Spleen (tissue), 11 donors: ENCODE results near the gene APBB3. TPM values are rescaled to one million over a fixed set of nuclear protein-coding genes. Genes with fewer than 3 reads are reported as not detected.
A peak's percentile ranks its signal among the peaks of the same experiment; 100 is the strongest.

ENCODE experiments used
- DNase-seq: peaks from one replicate; pipeline ENCODE4 v3.0.0-alpha.2; 2020
- H3K27ac ChIP-seq, 8 donors: fragments of 200-600 bp; sonication (generic) in 7 of 8; 1 replicate in 4 of 8; 2 replicates in 4 of 8; pipeline versions ENCODE4 v1.5.0 to v1.8.0; 2016 to 2021; ENCODE audit warnings: inconsistent platforms in 4 of 8, mild to moderate bottlenecking in 4 of 8, moderate library complexity in 1 of 8
- H3K27me3 ChIP-seq, 7 donors: fragments of 200-600 bp; sonication (generic) in 6 of 7; replicated peaks in 1 of 7; 1 replicate in 4 of 7; 2 replicates in 3 of 7; pipeline versions ENCODE4 v1.5.0 to v1.8.0; 2016 to 2021; ENCODE audit warnings: inconsistent platforms in 3 of 7, mild to moderate bottlenecking in 1 of 7
- H3K36me3 ChIP-seq, 6 donors: fragments of 200-600 bp; sonication (generic) in 5 of 6; 1 replicate in 4 of 6; 2 replicates in 2 of 6; pipeline versions ENCODE4 v1.5.0 to v1.8.0; 2016 to 2021; ENCODE audit warnings: inconsistent platforms in 2 of 6
- H3K4me1 ChIP-seq, 6 donors: fragments of 200-600 bp; sonication (generic) in 5 of 6; 1 replicate in 3 of 6; 2 replicates in 3 of 6; pipeline versions ENCODE4 v1.5.0 to v1.8.0; 2016 to 2021; ENCODE audit warnings: inconsistent platforms in 3 of 6
- H3K4me3 ChIP-seq, 8 donors: fragments of 200-600 bp; sonication (generic) in 7 of 8; 1 replicate in 4 of 8; 2 replicates in 4 of 8; pipeline versions ENCODE4 v1.5.0 to v1.8.0; 2016 to 2021; ENCODE audit warnings: inconsistent platforms in 4 of 8, mild to moderate bottlenecking in 4 of 8, moderate library complexity in 2 of 8
- H3K9me3 ChIP-seq, 8 donors: fragments of 200-600 bp; sonication (generic) in 7 of 8; 1 replicate in 4 of 8; 2 replicates in 4 of 8; pipeline versions ENCODE4 v1.5.0 to v1.8.0; 2016 to 2021; ENCODE audit warnings: inconsistent platforms in 4 of 8
- CTCF ChIP-seq, 11 experiments: fragments of 200-600 bp in 7 of 11; fragments of 450-650 bp in 4 of 11; sonication (generic) in 4 of 11; IDR thresholded peaks in 8 of 11; conservative IDR thresholded peaks in 3 of 11; 1 replicate in 7 of 11; 2 replicates in 4 of 11; pipeline versions ENCODE4 v1.4.0 to v1.8.0; 2016 to 2021; ENCODE audit warnings: antibody characterized with exemption in 11 of 11, inconsistent platforms in 4 of 11, mild to moderate bottlenecking in 1 of 11
- POLR2A ChIP-seq, 3 donors: fragments of 450-650 bp; IDR thresholded peaks; one replicate each; pipeline ENCODE4 v1.5.1; 2017; ENCODE audit warnings: antibody characterized with exemption in 3 of 3, mild to moderate bottlenecking in 1 of 3
- POLR2AphosphoS5 ChIP-seq, 3 donors: sonication (generic); formaldehyde crosslinking; IDR thresholded peaks; one replicate each; pipeline ENCODE4 v1.5.1; 2017; ENCODE audit warnings: antibody characterized with exemption in 3 of 3
- WGBS, 5 donors: extraction: QIAGEN DNeasy Blood & Tissue Kit in 3 of 5; methylation state at CpG; one replicate each; pipeline versions ENCODE4 v1.1.5 to v1.1.7; 2013 to 2018; 5-methylcytosine and 5-hydroxymethylcytosine counted together
- intact Hi-C: fragments of 100-400 bp; cut with DNase I; formaldehyde crosslinking; loops from one replicate; pipeline ENCODE4 v1.15.0; 2023; ENCODE audit warnings: low total_unique reads
- polyA plus RNA-seq, 3 donors: library from polyadenylated mRNA; stranded (reverse); fragments of 200-250 nt; gene quantifications; one replicate each; pipeline ENCODE4 v1.2.1, GENCODE V29; 2013
- total RNA-seq, 7 donors: library from RNA; depleted of rRNA in 3 of 7; stranded (reverse); fragments of >200 nt in 3 of 7; fragmentation: NEBNext Ultra II Directional in 4 of 7; extraction: Animal tissue kit (Norgen Biotek cat#: 25700) in 4 of 7; gene quantifications; one replicate each; pipeline versions ENCODE4 v1.1.0 to v1.2.1, GENCODE V29; 2016 to 2021
- donor health status: healthy with polysubstance abuse.
- donor health status: DM: no; HTN: no; CAD: no; lungs with moderate emphysema.
- donor health status: DM: no; HTN: no; CAD: no.
- donor health status: Bipolar disorder and iron deficiency.
- donor health status: healthy.
- donor health status: DM: no; HTN: no; CAD: no.
- donor health status: DM: yes; HTN: yes; CAD: no.

The APBB3 gene
- total and polyA plus RNA-seq, 10 donors = 26.0 to 57.8 (median 41.9) TPM

GRCh38 chr5:140545606-140546005, 18.8 kb downstream of the APBB3 start:
- DNase-seq = no peak
- WGBS, 5 donors = 94 to 99% (median 98%) methylated on average over 10 of the region's 10 CpGs
- H3K4me1 ChIP-seq = peaks cover 16 to 45% (median 42%) of the 10 kb centered on the region in 6 donors
- no peaks in the 10 kb centered on the region for H3K27me3 ChIP-seq
- intact Hi-C loops = no loop called here
- no peak for TF ChIP-seq POLR2A (IDR thresholded peaks at IDR 0.05)
- no peak for TF ChIP-seq CTCF (IDR thresholded peaks at IDR 0.05 in 8 of 11, conservative IDR thresholded peaks at IDR 0.05 in 3 of 11)
- no peak for TF ChIP-seq POLR2AphosphoS5 (IDR thresholded peaks at IDR 0.05)
- no peaks in the 10 kb centered on the region for H3K9me3 ChIP-seq
- peak overlapping the region in 2 of 8 donors; percentile 91 to 98 for H3K27ac ChIP-seq
- no peak overlapping the region for H3K4me3 ChIP-seq
- H3K36me3 ChIP-seq = peaks cover 0 to 71% (median 32%) of the 10 kb centered on the region in 6 donors

- TF ChIP-seq POLR2A (IDR thresholded peaks at IDR 0.05) (no peak), POLR2AphosphoS5 (IDR thresholded peaks at IDR 0.05) (no peak), CTCF (IDR thresholded peaks at IDR 0.05 in 8 of 11, conservative IDR thresholded peaks at IDR 0.05 in 3 of 11) (no peak)
- peaks cover 0 to 71% (median 32%) of the 10 kb centered on the region in 6 donors for H3K36me3 ChIP-seq
- no peaks in the 10 kb centered on the region for H3K9me3 ChIP-seq
- WGBS, 5 donors = 93 to 98% (median 97%) methylated on average over 7 of the region's 7 CpGs
- no peak for DNase-seq
- no peak overlapping the region for H3K27ac ChIP-seq
- intact Hi-C loops = no loop called here
- no peaks in the 10 kb centered on the region for H3K27me3 ChIP-seq
- H3K4me1 ChIP-seq = peaks cover 16 to 40% (median 38%) of the 10 kb centered on the region in 6 donors
- H3K4me3 ChIP-seq = no peak overlapping the region
Observed at GRCh38 chr5:140544986-140545385, 19.4 kb downstream of the APBB3 start.

GRCh38 chr5:140542972-140543371, 21.4 kb downstream of the APBB3 start:
- TF ChIP-seq POLR2AphosphoS5 (IDR thresholded peaks at IDR 0.05) = no peak
- TF ChIP-seq POLR2A (IDR thresholded peaks at IDR 0.05) = no peak
- no peak for TF ChIP-seq CTCF (IDR thresholded peaks at IDR 0.05 in 8 of 11, conservative IDR thresholded peaks at IDR 0.05 in 3 of 11)
- Histone ChIP-seq H3K4me1 (peaks cover 0 to 20% (median 18%) of the 10 kb centered on the region in 6 donors), H3K9me3 (no peaks in the 10 kb centered on the region), H3K27ac (no peak overlapping the region), H3K36me3 (peaks cover 0 to 77% (median 46%) of the 10 kb centered on the region in 6 donors), H3K27me3 (no peaks in the 10 kb centered on the region), H3K4me3 (no peak overlapping the region)
- WGBS, 5 donors = 93 to 98% (median 96%) methylated on average over 5 of the region's 5 CpGs
- intact Hi-C loops = no loop called here
- DNase-seq = no peak

GRCh38 chr5:140540227-140540626, 24.2 kb downstream of the APBB3 start:
- Histone ChIP-seq H3K4me1 (no peaks in the 10 kb centered on the region), H3K36me3 (peaks cover 0 to 100% (median 67%) of the 10 kb centered on the region in 6 donors), H3K27ac (peak overlapping the region in 3 of 8 donors; percentile 13 to 56 (median 51)), H3K9me3 (no peaks in the 10 kb centered on the region), H3K4me3 (no peak overlapping the region), H3K27me3 (no peaks in the 10 kb centered on the region)
- no peak for TF ChIP-seq CTCF (IDR thresholded peaks at IDR 0.05 in 8 of 11, conservative IDR thresholded peaks at IDR 0.05 in 3 of 11)
- no peak for TF ChIP-seq POLR2AphosphoS5 (IDR thresholded peaks at IDR 0.05)
- no peak for TF ChIP-seq POLR2A (IDR thresholded peaks at IDR 0.05)
- WGBS, 5 donors = 93 to 100% (median 94%) methylated on average over 1 of the region's 1 CpG
- DNase-seq = no peak
- intact Hi-C loops = no loop called here
